Effector CD4-positive, alpha-beta T cell (primary cell): ENCODE measurements around the gene ALG14.
"Not testable (repeated sequence)": the region's sequence is repeated elsewhere in the genome, so short reads cannot be mapped to it uniquely, and the experiment has no call there.

Experiments used
- DNase-seq: peaks from one replicate; pipeline ENCODE4 v3.0.0-alpha.2; 2020
- total RNA-seq: gene quantifications from one replicate; lab custom pipeline; 2026; lab: John Stamatoyannopoulos, UW

Gene ALG14
- 0.94 reads per million for total RNA-seq

GRCh38 chr1:95072532-95073419 is at the start of gene ALG14:
ALG14 (minus strand) TSS chr1:95072951; CDS start chr1:95072898, 53 bp downstream.
- peak; percentile 94 for DNase-seq

- no peak for DNase-seq
Observed at GRCh38 chr1:95122151-95122697, 49.5 kb upstream of the ALG14 start.

- DNase-seq, result no peak
Observed at GRCh38 chr1:95119273-95119672, 46.5 kb upstream of the ALG14 start.

- DNase-seq, result no peak
Observed at GRCh38 chr1:95118710-95119109, 46.0 kb upstream of the ALG14 start.

GRCh38 chr1:95118067-95118499 is 45.3 kb upstream of the ALG14 start:
- DNase-seq, result no peak

GRCh38 chr1:95117207-95118066 is 44.7 kb upstream of the ALG14 start, which contains the start of gene TLCD4:
TLCD4 (plus strand) TSS chr1:95117355; CDS start chr1:95143902, 26,547 bp downstream.
- DNase-seq, result peak; percentile 11

- DNase-seq, result peak; percentile 36
Observed at GRCh38 chr1:95116580-95117206, 43.9 kb upstream of the ALG14 start.

GRCh38 chr1:95115708-95116137 is 43.0 kb upstream of the ALG14 start:
- DNase-seq, result no peak

- DNase-seq, result no peak
Observed at GRCh38 chr1:95113684-95114083, 40.9 kb upstream of the ALG14 start.

- DNase-seq, result no peak
Observed at GRCh38 chr1:95111014-95111413, 38.3 kb upstream of the ALG14 start.

- no peak for DNase-seq
Observed at GRCh38 chr1:95108792-95109191, 36.0 kb upstream of the ALG14 start.

GRCh38 chr1:95098196-95098595 is 25.4 kb upstream of the ALG14 start:
- no peak for DNase-seq

- DNase-seq, result no peak
Observed at GRCh38 chr1:95097426-95097825, 24.7 kb upstream of the ALG14 start.

- no peak for DNase-seq
Observed at GRCh38 chr1:95096218-95096841, 23.6 kb upstream of the ALG14 start.

- no peak for DNase-seq
Observed at GRCh38 chr1:95095833-95096217, 23.1 kb upstream of the ALG14 start.

- no peak for DNase-seq
Observed at GRCh38 chr1:95094923-95095322, 22.2 kb upstream of the ALG14 start.

GRCh38 chr1:95093296-95093695 is 20.5 kb upstream of the ALG14 start:
- DNase-seq, result no peak

- DNase-seq, result not testable (repeated sequence)
Observed at GRCh38 chr1:95092891-95093290, 20.1 kb upstream of the ALG14 start.

GRCh38 chr1:95091290-95091689 is 18.5 kb upstream of the ALG14 start:
- DNase-seq, result not testable (repeated sequence)

- DNase-seq, result no peak
Observed at GRCh38 chr1:95089650-95090287, 17.0 kb upstream of the ALG14 start.

GRCh38 chr1:95088303-95088702 is 15.6 kb upstream of the ALG14 start:
- no peak for DNase-seq
